Peyer's patch (tissue), 4 donors: ENCODE data around the gene CYB5B. TPM values are rescaled to one million over a fixed set of nuclear protein-coding genes. Genes with fewer than 3 reads are reported as not detected.
A peak's percentile ranks its signal among the peaks of the same experiment; 100 is the strongest.

ENCODE experiments used
- DNase-seq, 3 donors: peaks; one replicate each; pipeline ENCODE4 v3.0.0-alpha.2; 2017 to 2019
- H3K27ac ChIP-seq, 4 donors: fragments of 200-600 bp; sonication (generic); one replicate each; pipeline ENCODE4 v1.5.1; 2016 to 2019
- H3K27me3 ChIP-seq, 2 donors: fragments of 200-600 bp; sonication (generic); one replicate each; pipeline ENCODE4 v1.5.1; 2019
- H3K36me3 ChIP-seq, 3 donors: fragments of 200-600 bp; sonication (generic); one replicate each; pipeline ENCODE4 v1.5.1; 2016 to 2019
- H3K4me1 ChIP-seq, 4 donors: fragments of 200-600 bp; sonication (generic); one replicate each; pipeline ENCODE4 v1.5.1; 2016 to 2019
- H3K4me3 ChIP-seq, 4 donors: fragments of 200-600 bp; sonication (generic); 1 replicate in 3 of 4; 2 replicates in 1 of 4; pipeline ENCODE4 v1.5.1; 2016 to 2019; ENCODE audit warnings: mild to moderate bottlenecking in 1 of 4
- H3K9me3 ChIP-seq, 4 donors: fragments of 200-600 bp; sonication (generic); one replicate each; pipeline ENCODE4 v1.5.1; 2016 to 2019; ENCODE audit warnings: mild to moderate bottlenecking in 1 of 4
- CTCF ChIP-seq, 6 experiments: fragments of 450-650 bp in 4 of 6; fragments of 200-600 bp in 2 of 6; sonication (generic) in 1 of 6; IDR thresholded peaks; one replicate each; pipeline ENCODE4 v1.5.1; 2017 to 2019; ENCODE audit warnings: antibody characterized with exemption in 6 of 6, mild to moderate bottlenecking in 3 of 6, moderate library complexity in 1 of 6
- POLR2A ChIP-seq, 2 donors: fragments of 450-650 bp; IDR thresholded peaks; one replicate each; pipeline ENCODE4 v1.5.1; 2017; ENCODE audit warnings: antibody characterized with exemption in 2 of 2, mild to moderate bottlenecking in 2 of 2, moderate library complexity in 2 of 2
- total RNA-seq, 4 donors: library from RNA; depleted of rRNA; stranded (reverse); fragments of >200 nt; gene quantifications; one replicate each; pipeline ENCODE4 v1.1.0, GENCODE V29; 2016

CYB5B gene
- total RNA-seq, 4 donors from 2014 or later: 62.7 to 95.7 (median 65.7) TPM

- Histone ChIP-seq H3K4me1 (peaks cover 0 to 15% (median 8%) of the 10 kb centered on the region in 4 donors), H3K9me3 (no peaks in the 10 kb centered on the region), H3K36me3 (peaks cover 0 to 59% (median 0%) of the 10 kb centered on the region in 3 donors), H3K4me3 (no peak overlapping the region), H3K27me3 (no peaks in the 10 kb centered on the region), H3K27ac (no peak overlapping the region)
- TF ChIP-seq CTCF (IDR thresholded peaks at IDR 0.05) (no peak), POLR2A (IDR thresholded peaks at IDR 0.05) (no peak)
- no peak for DNase-seq
Measured at GRCh38 chr16:69382421-69382820, 42.0 kb upstream of the CYB5B start.

- Histone ChIP-seq H3K27ac (peak overlapping the region; percentile 89 to 99 (median 91)), H3K36me3 (peaks cover 0 to 38% (median 0%) of the 10 kb centered on the region in 3 donors), H3K4me3 (peak overlapping the region; percentile 74 to 96 (median 89)), H3K4me1 (peaks cover 0 to 15% (median 8%) of the 10 kb centered on the region in 4 donors), H3K27me3 (no peaks in the 10 kb centered on the region), H3K9me3 (no peaks in the 10 kb centered on the region)
- no peak for DNase-seq
- TF ChIP-seq CTCF (IDR thresholded peaks at IDR 0.05) (no peak), POLR2A (IDR thresholded peaks at IDR 0.05) (no peak)
Measured at GRCh38 chr16:69384974-69385373, 39.4 kb upstream of the CYB5B start.

- Histone ChIP-seq H3K4me3 (no peak overlapping the region), H3K9me3 (no peaks in the 10 kb centered on the region), H3K27me3 (no peaks in the 10 kb centered on the region), H3K36me3 (peaks cover 0 to 22% (median 0%) of the 10 kb centered on the region in 3 donors), H3K27ac (peak overlapping the region in 1 of 4 donors; percentile 90), H3K4me1 (peaks cover 0 to 15% (median 8%) of the 10 kb centered on the region in 4 donors)
- DNase-seq: no peak
- TF ChIP-seq CTCF (IDR thresholded peaks at IDR 0.05) (no peak), POLR2A (IDR thresholded peaks at IDR 0.05) (no peak)
Measured at GRCh38 chr16:69386596-69386995, 37.8 kb upstream of the CYB5B start.

- H3K4me3 ChIP-seq: no peak overlapping the region
- no peaks in the 10 kb centered on the region for H3K9me3 ChIP-seq
- peak in 1 of 3 donors; percentile 35 for DNase-seq
- H3K27me3 ChIP-seq: no peaks in the 10 kb centered on the region
- TF ChIP-seq CTCF (IDR thresholded peaks at IDR 0.05): no peak
- no peak for TF ChIP-seq POLR2A (IDR thresholded peaks at IDR 0.05)
- no peaks in the 10 kb centered on the region for H3K36me3 ChIP-seq
- H3K4me1 ChIP-seq: peaks cover 0 to 15% (median 7%) of the 10 kb centered on the region in 4 donors
- no peak overlapping the region for H3K27ac ChIP-seq
Measured at GRCh38 chr16:69393898-69394849, 30.2 kb upstream of the CYB5B start.

GRCh38 chr16:69395859-69396186, 28.6 kb upstream of the CYB5B start:
- Histone ChIP-seq H3K4me3 (no peak overlapping the region), H3K4me1 (peaks cover 0 to 15% (median 7%) of the 10 kb centered on the region in 4 donors), H3K27me3 (no peaks in the 10 kb centered on the region), H3K36me3 (no peaks in the 10 kb centered on the region), H3K9me3 (no peaks in the 10 kb centered on the region), H3K27ac (peak overlapping the region in 3 of 4 donors; percentile 8 to 89 (median 82))
- no peak for DNase-seq
- no peak for TF ChIP-seq POLR2A (IDR thresholded peaks at IDR 0.05)
- TF ChIP-seq CTCF (IDR thresholded peaks at IDR 0.05): no peak
